Measurements from ENCODE around the gene APBB2. TPM values are rescaled to one million over a fixed set of nuclear protein-coding genes. Genes with fewer than 3 reads are reported as not detected.

APBB2 gene
- total and polyA plus RNA-seq, 3 experiments from 2014 or later: 0.86 to 1.1 TPM; not detected in 1

DNA sequence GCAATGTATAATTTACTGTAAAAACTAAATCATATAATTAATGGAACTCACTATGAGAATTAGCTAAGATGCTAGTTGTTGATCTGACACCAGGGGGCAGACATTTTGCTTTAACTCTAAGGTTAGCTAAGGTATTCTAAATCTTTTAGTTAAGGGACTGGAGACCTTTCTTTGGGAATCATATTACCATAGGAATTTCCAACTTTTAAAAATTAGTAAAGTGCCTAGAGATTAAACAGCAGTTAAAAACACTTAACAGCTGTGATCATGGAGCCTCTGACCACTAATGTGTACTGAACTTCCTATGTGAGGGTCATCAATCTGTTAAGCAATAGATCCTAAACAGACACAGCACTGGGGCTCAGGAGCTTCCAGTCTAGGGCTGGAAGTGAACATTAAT, 238.0 kb downstream of the APBB2 start:
- H3K4me1 ChIP-seq (ENCODE audit: insufficient read depth, low read length): no peaks in the 10 kb centered on the region
- ChIA-PET POLR2A (no interaction called here), CTCF (interaction anchor here (1.1 kb wide), 1 partner anchor 17 kb away, joined by 3 read pairs; no protein-coding TSS in a partner anchor)
- Mint-ChIP-seq H3K27ac (no peak overlapping the region), H3K36me3 (no peaks in the 10 kb centered on the region), H3K4me1 (no peaks in the 10 kb centered on the region), H3K27me3 (peaks cover 2 to 13% of the 10 kb centered on the region in 2 donors), H3K4me3 (no peak overlapping the region), H3K9me3 (peaks cover 0 to 16% (median 3%) of the 10 kb centered on the region in 5 donors)
- H3K27ac ChIP-seq (ENCODE audit: low read depth, low read length): no peak overlapping the region
- no peaks in the 10 kb centered on the region for H3K9me3 ChIP-seq (ENCODE audit: low read length)
- no peaks in the 10 kb centered on the region for H3K36me3 ChIP-seq (ENCODE audit: insufficient read depth, low read length)
- no peak overlapping the region for H3K4me3 ChIP-seq (ENCODE audit: low read length)
- no peak for DNase-seq
- no peaks in the 10 kb centered on the region for H3K27me3 ChIP-seq (ENCODE audit: insufficient read depth, low read length, poor library complexity, severe bottlenecking)

DNA sequence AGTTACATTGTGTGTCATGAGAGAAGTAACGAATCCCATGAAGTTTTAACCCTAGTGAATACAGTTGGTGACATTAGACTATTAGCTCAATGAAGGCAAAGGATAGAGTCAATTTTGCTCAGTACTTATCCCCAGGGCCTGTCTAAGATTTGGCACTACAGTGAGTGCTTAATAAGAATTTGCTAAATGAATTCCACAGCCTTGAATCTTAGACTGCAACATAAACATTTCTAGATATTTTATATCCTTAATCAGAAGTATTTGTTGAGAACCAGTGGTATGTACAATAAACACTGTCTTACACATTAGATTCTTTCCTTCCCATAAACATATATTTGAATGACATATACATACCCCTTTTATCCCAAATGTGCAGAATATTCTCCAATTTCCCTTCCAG, 241.6 kb downstream of the APBB2 start:
- peaks cover 5 to 12% of the 10 kb centered on the region in 2 donors for H3K27me3 Mint-ChIP-seq
- DNase-seq: no peak
- Histone ChIP-seq H3K4me3 (ENCODE audit: low read length) (no peak overlapping the region), H3K36me3 (ENCODE audit: insufficient read depth, low read length) (no peaks in the 10 kb centered on the region), H3K9me3 (ENCODE audit: low read length) (no peaks in the 10 kb centered on the region), H3K27ac (ENCODE audit: low read depth, low read length) (no peak overlapping the region), H3K4me1 (ENCODE audit: insufficient read depth, low read length) (no peaks in the 10 kb centered on the region), H3K27me3 (ENCODE audit: insufficient read depth, low read length, poor library complexity, severe bottlenecking) (no peaks in the 10 kb centered on the region)
- ChIA-PET POLR2A (no interaction called here), CTCF (no interaction called here)
- no peaks in the 10 kb centered on the region for H3K4me1 Mint-ChIP-seq
- no peak overlapping the region for H3K4me3 Mint-ChIP-seq
- no peak overlapping the region for H3K27ac Mint-ChIP-seq
- H3K9me3 Mint-ChIP-seq: peaks cover 0 to under 1% (median 0%) of the 10 kb centered on the region in 5 donors
- H3K36me3 Mint-ChIP-seq: no peaks in the 10 kb centered on the region

DNA sequence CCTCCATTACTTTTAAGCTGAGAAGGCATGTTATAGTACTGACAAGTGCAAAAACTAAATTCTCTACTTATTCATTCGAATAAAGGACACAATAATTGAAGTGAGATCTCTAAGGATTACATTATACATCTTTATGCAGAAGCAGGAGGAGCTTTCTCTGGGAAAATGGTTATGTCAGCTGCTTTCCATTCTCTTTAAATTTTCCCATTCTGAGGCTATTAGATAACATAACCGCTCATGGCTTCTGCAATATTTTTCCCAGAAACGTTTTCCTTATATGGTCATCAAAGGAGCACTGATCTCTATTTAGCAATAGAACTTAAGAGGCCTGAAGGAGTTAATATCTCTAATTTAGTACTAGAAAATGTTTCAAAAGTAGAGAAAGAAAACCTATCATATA, 243.0 kb downstream of the APBB2 start:
- Histone ChIP-seq H3K4me1 (ENCODE audit: insufficient read depth, low read length) (no peaks in the 10 kb centered on the region), H3K27ac (ENCODE audit: low read depth, low read length) (no peak overlapping the region), H3K36me3 (ENCODE audit: insufficient read depth, low read length) (no peaks in the 10 kb centered on the region), H3K9me3 (ENCODE audit: low read length) (no peaks in the 10 kb centered on the region), H3K27me3 (ENCODE audit: insufficient read depth, low read length, poor library complexity, severe bottlenecking) (no peaks in the 10 kb centered on the region), H3K4me3 (ENCODE audit: low read length) (no peak overlapping the region)
- H3K27me3 Mint-ChIP-seq: peaks cover 5 to 11% of the 10 kb centered on the region in 2 donors
- H3K4me1 Mint-ChIP-seq: no peaks in the 10 kb centered on the region
- no peak overlapping the region for H3K4me3 Mint-ChIP-seq
- H3K27ac Mint-ChIP-seq: no peak overlapping the region
- POLR2A ChIA-PET: no interaction called here
- H3K9me3 Mint-ChIP-seq: no peaks in the 10 kb centered on the region
- no peaks in the 10 kb centered on the region for H3K36me3 Mint-ChIP-seq
- CTCF ChIA-PET: no interaction called here
- no peak for DNase-seq

DNA sequence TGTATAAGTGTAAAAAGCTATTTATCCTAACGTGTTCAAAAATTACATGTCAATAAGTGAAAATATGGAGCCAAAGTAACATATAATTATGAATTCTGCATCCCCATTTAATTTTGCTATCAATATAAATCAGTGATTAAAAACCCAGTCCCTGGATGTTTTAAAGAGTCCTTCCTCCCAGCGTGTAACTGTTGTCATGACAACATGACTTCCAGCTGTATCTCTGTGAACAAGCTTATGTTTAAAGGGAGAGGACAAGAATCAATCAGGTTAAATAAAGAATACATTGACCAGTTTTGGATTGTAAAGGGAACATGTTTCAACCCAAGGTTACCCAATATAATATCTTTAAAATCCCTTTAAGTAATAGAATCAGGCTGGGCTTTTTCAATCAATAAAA, 244.8 kb downstream of the APBB2 start:
- Mint-ChIP-seq H3K27me3 (peaks cover 5 to 11% of the 10 kb centered on the region in 2 donors), H3K4me3 (no peak overlapping the region), H3K27ac (no peak overlapping the region), H3K4me1 (no peaks in the 10 kb centered on the region), H3K9me3 (no peaks in the 10 kb centered on the region), H3K36me3 (no peaks in the 10 kb centered on the region)
- ChIA-PET POLR2A (no interaction called here), CTCF (no interaction called here)
- no peaks in the 10 kb centered on the region for H3K27me3 ChIP-seq (ENCODE audit: insufficient read depth, low read length, poor library complexity, severe bottlenecking)
- H3K9me3 ChIP-seq (ENCODE audit: low read length): no peaks in the 10 kb centered on the region
- H3K4me1 ChIP-seq (ENCODE audit: insufficient read depth, low read length): no peaks in the 10 kb centered on the region
- DNase-seq: no peak
- H3K4me3 ChIP-seq (ENCODE audit: low read length): no peak overlapping the region
- H3K27ac ChIP-seq (ENCODE audit: low read depth, low read length): no peak overlapping the region
- no peaks in the 10 kb centered on the region for H3K36me3 ChIP-seq (ENCODE audit: insufficient read depth, low read length)

DNA sequence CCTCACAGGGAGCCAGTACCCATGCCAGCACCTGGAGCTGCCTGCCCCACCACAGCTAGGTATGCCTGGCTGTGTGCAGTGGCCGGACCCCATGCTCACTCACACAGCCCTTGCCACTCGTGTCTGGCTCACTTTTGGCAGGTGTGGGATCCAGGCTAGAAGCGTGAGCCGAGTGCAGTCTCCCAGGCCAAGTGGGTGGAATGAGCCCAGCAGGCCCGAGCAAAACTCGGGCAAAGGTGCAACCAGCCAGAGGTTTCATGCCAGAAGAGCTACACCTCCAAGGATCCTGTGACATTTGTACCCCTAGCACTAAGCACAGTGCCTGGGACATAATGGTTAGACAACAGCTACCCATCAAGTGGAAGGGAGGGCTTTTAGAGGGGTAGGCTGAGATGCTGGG, 246.8 kb downstream of the APBB2 start:
- CTCF ChIA-PET: no interaction called here
- H3K27ac ChIP-seq (ENCODE audit: low read depth, low read length): no peak overlapping the region

DNA sequence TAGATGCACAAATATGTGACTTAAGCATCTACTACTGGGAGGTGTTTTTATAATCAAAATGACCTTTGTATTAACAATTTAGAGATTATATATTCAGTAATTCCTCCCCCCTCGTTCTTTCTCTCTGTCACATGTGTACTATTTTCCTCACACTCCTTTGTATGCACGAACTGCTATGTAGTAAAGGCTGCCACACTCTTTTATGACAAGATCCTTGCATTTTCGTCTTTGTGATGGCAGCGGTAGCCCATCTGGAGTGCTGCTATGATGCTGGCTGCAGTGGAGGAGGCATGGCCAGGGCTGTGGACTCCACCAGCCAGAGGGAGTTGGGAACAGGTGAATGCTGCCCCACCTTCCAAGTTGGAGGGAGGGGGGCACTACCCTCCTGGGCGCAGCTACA, 248.3 kb downstream of the APBB2 start:
- ChIA-PET CTCF (no interaction called here), POLR2A (no interaction called here)
- no peaks in the 10 kb centered on the region for H3K9me3 ChIP-seq (ENCODE audit: low read length)
- no peak overlapping the region for H3K27ac ChIP-seq (ENCODE audit: low read depth, low read length)
- peaks cover 0 to 4% (median 0%) of the 10 kb centered on the region in 5 donors for H3K9me3 Mint-ChIP-seq
- no peaks in the 10 kb centered on the region for H3K36me3 Mint-ChIP-seq
- no peak overlapping the region for H3K4me3 Mint-ChIP-seq
- H3K4me1 Mint-ChIP-seq: no peaks in the 10 kb centered on the region
- H3K27me3 Mint-ChIP-seq: peaks cover 5 to 6% of the 10 kb centered on the region in 2 donors
- no peaks in the 10 kb centered on the region for H3K36me3 ChIP-seq (ENCODE audit: insufficient read depth, low read length)
- no peaks in the 10 kb centered on the region for H3K27me3 ChIP-seq (ENCODE audit: insufficient read depth, low read length, poor library complexity, severe bottlenecking)
- no peak for DNase-seq
- no peak overlapping the region for H3K27ac Mint-ChIP-seq
- no peak overlapping the region for H3K4me3 ChIP-seq (ENCODE audit: low read length)
- no peaks in the 10 kb centered on the region for H3K4me1 ChIP-seq (ENCODE audit: insufficient read depth, low read length)

More for the DNA sequence above, 246.8 kb downstream of the APBB2 start:
- POLR2A ChIA-PET: no interaction called here
- H3K27me3 ChIP-seq (ENCODE audit: insufficient read depth, low read length, poor library complexity, severe bottlenecking): no peaks in the 10 kb centered on the region
- Mint-ChIP-seq H3K4me3 (no peak overlapping the region), H3K9me3 (no peaks in the 10 kb centered on the region), H3K4me1 (no peaks in the 10 kb centered on the region), H3K36me3 (no peaks in the 10 kb centered on the region), H3K27me3 (peaks cover 3 to 6% of the 10 kb centered on the region in 2 donors), H3K27ac (no peak overlapping the region)
- no peak for DNase-seq
- H3K4me3 ChIP-seq (ENCODE audit: low read length): no peak overlapping the region
- H3K4me1 ChIP-seq (ENCODE audit: insufficient read depth, low read length): no peaks in the 10 kb centered on the region
- H3K9me3 ChIP-seq (ENCODE audit: low read length): no peaks in the 10 kb centered on the region
- no peaks in the 10 kb centered on the region for H3K36me3 ChIP-seq (ENCODE audit: insufficient read depth, low read length)

DNA sequence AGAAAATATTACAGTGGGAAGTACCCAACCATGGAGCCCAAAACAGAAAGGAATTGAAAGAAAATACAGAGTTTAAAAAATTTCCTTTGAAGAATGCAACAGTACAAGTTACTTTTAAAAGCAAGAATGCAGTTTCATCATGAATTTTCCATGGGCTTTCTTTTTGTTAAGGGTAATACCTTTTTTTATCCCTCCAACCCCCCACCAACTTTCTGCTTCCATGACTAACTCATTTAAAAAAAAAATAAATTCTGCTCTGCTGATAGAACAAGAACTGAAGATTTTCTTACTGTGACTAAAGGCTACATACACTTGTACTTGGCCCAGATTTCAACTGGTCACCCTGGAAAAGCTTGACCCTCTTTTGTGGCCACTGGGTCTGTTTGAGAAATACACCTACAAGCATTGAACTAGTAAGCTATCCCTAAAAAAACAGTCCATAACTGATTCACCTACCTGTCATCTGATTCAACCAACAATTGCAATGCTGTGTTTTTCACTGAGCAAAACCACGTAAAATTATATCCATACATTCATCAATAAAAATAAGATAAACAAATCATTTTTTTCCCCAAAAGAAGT, 250.4 kb downstream of the APBB2 start:
- H3K36me3 ChIP-seq (ENCODE audit: insufficient read depth, low read length): no peaks in the 10 kb centered on the region
- H3K27me3 ChIP-seq (ENCODE audit: insufficient read depth, low read length, poor library complexity, severe bottlenecking): no peaks in the 10 kb centered on the region
- H3K4me3 ChIP-seq (ENCODE audit: low read length): no peak overlapping the region
- Mint-ChIP-seq H3K27me3 (peaks cover 2 to 4% of the 10 kb centered on the region in 2 donors), H3K4me1 (no peaks in the 10 kb centered on the region), H3K4me3 (no peak overlapping the region), H3K36me3 (no peaks in the 10 kb centered on the region), H3K9me3 (peaks cover 0 to 4% (median 0%) of the 10 kb centered on the region in 5 donors), H3K27ac (no peak overlapping the region)
- ChIA-PET CTCF (no interaction called here), POLR2A (no interaction called here)
- H3K27ac ChIP-seq (ENCODE audit: low read depth, low read length): no peak overlapping the region
- H3K9me3 ChIP-seq (ENCODE audit: low read length): no peaks in the 10 kb centered on the region
- no peak for DNase-seq
- H3K4me1 ChIP-seq (ENCODE audit: insufficient read depth, low read length): no peaks in the 10 kb centered on the region

DNA sequence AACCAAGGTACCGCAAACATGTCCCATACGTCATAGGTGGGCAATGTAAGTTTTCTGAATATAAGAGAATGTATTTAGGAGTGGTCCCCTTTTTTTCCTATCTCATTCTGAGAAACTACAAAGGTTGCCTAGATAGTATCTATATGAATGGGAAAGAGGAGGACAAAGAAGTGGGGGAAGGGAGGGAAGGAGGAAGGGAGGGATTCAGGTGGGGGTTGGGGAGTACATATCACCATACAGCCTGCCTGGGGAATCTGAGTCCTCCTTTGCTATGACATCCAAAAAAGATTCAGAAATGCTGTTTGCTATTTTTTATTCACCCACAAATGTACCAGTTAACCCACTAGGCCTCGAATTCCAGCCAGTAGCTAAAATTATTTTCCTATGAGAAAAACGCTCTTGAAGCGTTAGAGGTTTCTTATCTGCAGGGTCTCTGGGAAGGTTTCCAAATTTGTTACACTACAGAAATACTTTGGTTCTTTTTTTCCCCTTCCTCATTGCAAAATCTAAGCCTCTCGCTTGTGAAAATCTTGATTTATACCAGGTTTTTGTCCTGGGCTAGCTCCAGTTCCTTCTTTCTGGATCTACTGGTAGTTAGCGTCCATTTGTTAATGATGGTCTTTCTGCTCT, 251.7 kb downstream of the APBB2 start:
- H3K27ac Mint-ChIP-seq: no peak overlapping the region
- peaks cover 0 to 4% (median 0%) of the 10 kb centered on the region in 5 donors for H3K9me3 Mint-ChIP-seq
- ChIA-PET CTCF (no interaction called here), POLR2A (no interaction called here)
- no peaks in the 10 kb centered on the region for H3K4me1 Mint-ChIP-seq
- peaks cover 2 to 6% of the 10 kb centered on the region in 2 donors for H3K27me3 Mint-ChIP-seq
- Histone ChIP-seq H3K27me3 (ENCODE audit: insufficient read depth, low read length, poor library complexity, severe bottlenecking) (no peaks in the 10 kb centered on the region), H3K36me3 (ENCODE audit: insufficient read depth, low read length) (no peaks in the 10 kb centered on the region), H3K9me3 (ENCODE audit: low read length) (no peaks in the 10 kb centered on the region), H3K4me1 (ENCODE audit: insufficient read depth, low read length) (no peaks in the 10 kb centered on the region), H3K27ac (ENCODE audit: low read depth, low read length) (no peak overlapping the region), H3K4me3 (ENCODE audit: low read length) (no peak overlapping the region)
- no peak overlapping the region for H3K4me3 Mint-ChIP-seq
- H3K36me3 Mint-ChIP-seq: no peaks in the 10 kb centered on the region
- DNase-seq: no peak
